ENCODE data around the gene TNK1. TPM values are rescaled to one million over a fixed set of nuclear protein-coding genes. Genes with fewer than 3 reads are reported as not detected.

The TNK1 gene
- total RNA-seq, 1 donor from 2014 or later = 12.3 TPM

- DNase-seq (ENCODE audit: low spot score) = no peak
Observed at GRCh38 chr17:7410634-7411426, 29.9 kb downstream of the TNK1 start.

GRCh38 chr17:7411427-7411750, 30.5 kb downstream of the TNK1 start:
- DNase-seq (ENCODE audit: low spot score) = no peak

- DNase-seq (ENCODE audit: low spot score) = no peak
Observed at GRCh38 chr17:7413346-7413985, 32.6 kb downstream of the TNK1 start.

GRCh38 chr17:7414837-7415236, 33.9 kb downstream of the TNK1 start:
- DNase-seq (ENCODE audit: low spot score) = no peak

GRCh38 chr17:7415784-7416183, 34.9 kb downstream of the TNK1 start:
- no peak for DNase-seq (ENCODE audit: low spot score)

GRCh38 chr17:7416323-7416722, 35.4 kb downstream of the TNK1 start:
- no peak for DNase-seq (ENCODE audit: low spot score)

- no peak for DNase-seq (ENCODE audit: low spot score)
Observed at GRCh38 chr17:7417056-7417655, 36.3 kb downstream of the TNK1 start.

GRCh38 chr17:7418472-7419152, 37.7 kb downstream of the TNK1 start:
- no peak for DNase-seq (ENCODE audit: low spot score)

- DNase-seq (ENCODE audit: low spot score) = no peak
Observed at GRCh38 chr17:7419819-7420610, 39.1 kb downstream of the TNK1 start, which contains the start of gene SPEM1. Gene SPEM1, plus strand, starts transcription at chr17:7420324. Its CDS starts 61 bp downstream, at chr17:7420385.

- DNase-seq (ENCODE audit: low spot score) = no peak
Observed at GRCh38 chr17:7421186-7421585, 40.3 kb downstream of the TNK1 start.

- no peak for DNase-seq (ENCODE audit: low spot score)
Observed at GRCh38 chr17:7423679-7424078, 42.8 kb downstream of the TNK1 start.

GRCh38 chr17:7425316-7425715, 44.4 kb downstream of the TNK1 start, which contains the start of gene SPEM2:
Gene SPEM2, plus strand, starts transcription at chr17:7425616. Its CDS starts 73 bp downstream, at chr17:7425689.
- no peak for DNase-seq (ENCODE audit: low spot score)

- no peak for DNase-seq (ENCODE audit: low spot score)
Observed at GRCh38 chr17:7425756-7426155, 44.9 kb downstream of the TNK1 start.

GRCh38 chr17:7426203-7426863, 45.4 kb downstream of the TNK1 start:
- DNase-seq (ENCODE audit: low spot score) = no peak

- no peak for DNase-seq (ENCODE audit: low spot score)
Observed at GRCh38 chr17:7426896-7427489, 46.1 kb downstream of the TNK1 start.

- DNase-seq (ENCODE audit: low spot score) = no peak
Observed at GRCh38 chr17:7427549-7427948, 46.7 kb downstream of the TNK1 start.

GRCh38 chr17:7428557-7428956, 47.7 kb downstream of the TNK1 start, which contains the start of gene SPEM3:
Gene SPEM3, plus strand, starts transcription at chr17:7428857. Its CDS starts 46 bp downstream, at chr17:7428903.
- no peak for DNase-seq (ENCODE audit: low spot score)

- DNase-seq (ENCODE audit: low spot score) = no peak
Observed at GRCh38 chr17:7429722-7430121, 48.8 kb downstream of the TNK1 start.

GRCh38 chr17:7431231-7431630, 50.3 kb downstream of the TNK1 start:
- no peak for DNase-seq (ENCODE audit: low spot score)

GRCh38 chr17:7432296-7432695, 51.4 kb downstream of the TNK1 start:
- DNase-seq (ENCODE audit: low spot score) = no peak
